Gastrocnemius medialis (tissue), 4 donors: Measurements from ENCODE around the gene UPK3A. TPM values are rescaled to one million over a fixed set of nuclear protein-coding genes. Genes with fewer than 3 reads are reported as not detected.

ENCODE experiments used
- ATAC-seq, 2 donors: fragments of 150-250 bp; one replicate each; pipeline ENCODE4 v1.9.1; 2016
- DNase-seq, 2 donors: peaks; one replicate each; pipeline ENCODE4 v3.0.0-alpha.2; 2019
- H3K27ac ChIP-seq, 4 donors: fragments of 200-600 bp; sonication (generic); 1 replicate in 1 of 4; 2 replicates in 3 of 4; pipeline ENCODE4 v1.5.1; 2016 to 2018; ENCODE audit warnings: mild to moderate bottlenecking in 2 of 4, moderate library complexity in 1 of 4
- H3K27me3 ChIP-seq, 3 donors: fragments of 200-600 bp; sonication (generic) in 2 of 3; 1 replicate in 1 of 3; 2 replicates in 2 of 3; pipeline versions ENCODE4 v1.5.1 to v1.6.0; 2016 to 2019; ENCODE audit warnings: mild to moderate bottlenecking in 1 of 3, moderate library complexity in 1 of 3
- H3K36me3 ChIP-seq, 2 donors: fragments of 200-600 bp; sonication (generic) in 1 of 2; one replicate each; pipeline ENCODE4 v1.5.1; 2017 to 2018
- H3K4me1 ChIP-seq, 2 donors: fragments of 200-600 bp; sonication (generic) in 1 of 2; one replicate each; pipeline ENCODE4 v1.5.1; 2016 to 2017; ENCODE audit warnings: mild to moderate bottlenecking in 2 of 2
- H3K4me3 ChIP-seq, 4 donors: fragments of 200-600 bp; sonication (generic) in 3 of 4; 1 replicate in 1 of 4; 2 replicates in 3 of 4; pipeline ENCODE4 v1.5.1; 2016 to 2019; ENCODE audit warnings: mild to moderate bottlenecking in 2 of 4
- H3K9me3 ChIP-seq, 3 donors: fragments of 200-600 bp; sonication (generic) in 2 of 3; 1 replicate in 1 of 3; 2 replicates in 2 of 3; pipeline ENCODE4 v1.5.1; 2016 to 2019
- CTCF ChIP-seq, 5 experiments: fragments of 450-650 bp in 3 of 5; fragments of 200-600 bp in 2 of 5; sonication (generic) in 2 of 5; IDR thresholded peaks in 4 of 5; conservative IDR thresholded peaks in 1 of 5; 1 replicate in 4 of 5; 2 replicates in 1 of 5; pipeline ENCODE4 v1.5.1; 2016 to 2019; ENCODE audit warnings: antibody characterized with exemption in 5 of 5, mild to moderate bottlenecking in 3 of 5, moderate library complexity in 3 of 5
- POLR2A ChIP-seq, 2 donors: fragments of 450-650 bp; IDR thresholded peaks; one replicate each; pipeline ENCODE4 v1.6.1; 2017; ENCODE audit warnings: antibody characterized with exemption in 2 of 2, mild to moderate bottlenecking in 2 of 2, moderate library complexity in 2 of 2
- in situ Hi-C, 4 donors: fragments of 200-750 bp; cut with MboI; loops; one replicate each; pipeline versions ENCODE4 v1.15.0 to v1.8.0; 2017; ENCODE audit warnings: low sequenced_read_pairs in 4 of 4
- intact Hi-C: fragments of 100-400 bp; cut with DNase I; formaldehyde crosslinking; loops from one replicate; pipeline ENCODE4 v1.15.1; 2023; ENCODE audit warnings: low total_unique reads
- total RNA-seq, 4 donors: library from RNA; depleted of rRNA; stranded (reverse); fragments of >200 nt; gene quantifications; one replicate each; pipeline versions ENCODE4 v1.1.0 to v1.2.3, GENCODE V29; 2016

UPK3A gene
- total RNA-seq, 4 donors from 2014 or later, result 0.70 to 6.4 (median 2.1) TPM

- intact Hi-C loops, result loop anchor here (2.0 kb wide), 1 partner anchor 43 kb away; no protein-coding TSS in a partner anchor
- H3K9me3 ChIP-seq, result no peaks in the 10 kb centered on the region
- TF ChIP-seq POLR2A (IDR thresholded peaks at IDR 0.05) (no peak), CTCF (IDR thresholded peaks at IDR 0.05 in 4 of 5, conservative IDR thresholded peaks at IDR 0.05 in 1 of 5) (no peak)
- H3K4me3 ChIP-seq, result no peak overlapping the region
- peaks cover 71 to 80% of the 10 kb centered on the region in 2 donors for H3K4me1 ChIP-seq
- in situ Hi-C loops, result no loop called here
- H3K36me3 ChIP-seq, result peaks cover 0 to 14% of the 10 kb centered on the region in 2 donors
- H3K27me3 ChIP-seq, result no peaks in the 10 kb centered on the region
- H3K27ac ChIP-seq, result peak overlapping the region; percentile 88 to 91 (median 90)
- peak; percentile 19 to 22 for ATAC-seq
- DNase-seq, result peak; percentile 36 to 48
Observed at GRCh38 chr22:45334068-45334467, 49.3 kb downstream of the UPK3A start.

- Histone ChIP-seq H3K27me3 (no peaks in the 10 kb centered on the region), H3K4me1 (peaks cover 71 to 78% of the 10 kb centered on the region in 2 donors), H3K36me3 (peaks cover 0 to 14% of the 10 kb centered on the region in 2 donors), H3K27ac (peak overlapping the region; percentile 88 to 91 (median 90)), H3K4me3 (no peak overlapping the region), H3K9me3 (no peaks in the 10 kb centered on the region)
- peak; percentile 11 to 19 for ATAC-seq
- DNase-seq, result no peak
- no peak for TF ChIP-seq POLR2A (IDR thresholded peaks at IDR 0.05)
- no peak for TF ChIP-seq CTCF (IDR thresholded peaks at IDR 0.05 in 4 of 5, conservative IDR thresholded peaks at IDR 0.05 in 1 of 5)
- intact Hi-C loops (loop anchor here (2.0 kb wide), 1 partner anchor 44 kb away; no protein-coding TSS in a partner anchor), in situ Hi-C loops (no loop called here)
Observed at GRCh38 chr22:45334528-45334927, 49.8 kb downstream of the UPK3A start.

DNA sequence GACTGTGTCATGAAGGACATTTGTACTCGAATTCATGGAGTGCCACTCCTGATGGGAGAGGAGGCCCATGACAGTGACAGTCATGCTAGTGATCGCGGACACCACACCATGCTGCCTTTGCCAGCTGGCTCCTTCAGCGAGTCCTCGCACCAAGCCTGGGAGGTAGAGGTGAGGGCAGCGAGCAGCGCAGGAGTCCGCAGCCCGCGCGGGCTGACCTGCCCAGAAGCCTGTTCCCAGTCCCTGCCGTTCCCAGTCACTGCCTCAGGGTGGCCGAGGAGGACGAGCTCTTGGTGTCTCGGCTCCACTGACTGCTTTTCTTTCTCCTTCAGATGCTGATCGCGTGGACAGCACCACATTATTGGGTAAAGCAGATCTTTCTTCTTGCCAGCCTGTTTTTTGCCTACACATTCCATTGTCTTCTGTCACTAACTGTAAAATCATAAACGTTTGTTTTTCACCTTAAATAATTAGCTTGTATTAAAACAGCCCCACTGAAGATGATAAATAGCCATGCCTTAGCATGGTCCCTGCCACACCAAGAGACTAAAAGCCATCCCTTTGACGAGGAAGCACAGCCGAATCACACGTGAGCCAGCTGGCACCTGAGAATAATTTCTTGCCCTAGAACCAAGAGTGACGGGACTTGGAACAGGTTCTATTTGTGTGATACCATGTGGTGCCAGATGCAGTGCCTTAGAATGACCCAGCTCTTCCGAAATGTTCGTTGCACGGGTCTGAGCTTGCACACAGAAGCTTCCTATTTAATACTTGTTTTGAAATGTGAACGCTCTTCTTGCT is 50.5 kb downstream of the UPK3A start:
- Histone ChIP-seq H3K27ac (peak overlapping the region; percentile 88 to 91 (median 90)), H3K36me3 (peaks cover 0 to 20% of the 10 kb centered on the region in 2 donors), H3K4me3 (no peak overlapping the region), H3K9me3 (no peaks in the 10 kb centered on the region), H3K27me3 (no peaks in the 10 kb centered on the region), H3K4me1 (peaks cover 68 to 71% of the 10 kb centered on the region in 2 donors)
- DNase-seq, result peak; percentile 64 to 95
- intact Hi-C loops, result loop anchor here (2.0 kb wide), 1 partner anchor 44 kb away; no protein-coding TSS in a partner anchor
- TF ChIP-seq POLR2A (IDR thresholded peaks at IDR 0.05), result peak; percentile 24 to 42
- peak; percentile 49 to 67 (median 54) for TF ChIP-seq CTCF (IDR thresholded peaks at IDR 0.05 in 4 of 5, conservative IDR thresholded peaks at IDR 0.05 in 1 of 5)
- ATAC-seq, result peak; percentile 64 to 68
- in situ Hi-C loops, result no loop called here

DNA sequence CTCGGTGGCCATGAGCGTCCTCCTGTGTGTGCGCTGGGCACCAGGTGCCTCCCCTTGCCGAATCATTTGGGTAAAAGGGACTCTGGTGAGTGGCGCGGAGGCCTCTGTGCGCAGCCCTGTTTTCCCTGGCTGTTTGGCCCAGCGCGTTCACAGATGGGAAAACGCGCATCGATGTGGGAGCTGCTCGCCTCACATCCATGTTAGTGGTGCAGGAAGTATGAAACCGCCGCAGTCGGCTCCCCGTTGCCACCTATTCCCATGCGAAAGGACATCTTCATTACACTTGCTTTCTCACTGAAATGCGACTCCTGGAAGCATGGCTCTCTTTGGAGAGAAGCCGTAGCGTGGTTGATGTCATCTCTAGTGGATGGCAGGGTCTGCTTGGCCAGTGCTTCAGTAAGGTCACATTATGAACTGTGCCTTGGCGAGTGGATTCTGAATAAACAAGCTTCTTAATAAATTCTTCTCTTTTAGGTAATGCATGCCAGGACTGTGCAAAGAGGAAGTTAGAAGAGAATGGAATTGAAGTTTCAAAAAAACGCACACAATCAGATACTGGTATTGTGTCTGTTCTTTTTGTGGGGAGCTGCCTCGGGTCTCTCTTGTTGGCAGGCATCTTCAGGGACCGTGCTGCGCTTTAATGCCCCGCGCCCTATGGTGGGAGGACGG is 51.2 kb downstream of the UPK3A start:
- Histone ChIP-seq H3K36me3 (peaks cover 0 to 20% of the 10 kb centered on the region in 2 donors), H3K4me1 (peaks cover 63 to 70% of the 10 kb centered on the region in 2 donors), H3K4me3 (no peak overlapping the region), H3K27ac (peak overlapping the region; percentile 88 to 91 (median 90)), H3K9me3 (no peaks in the 10 kb centered on the region), H3K27me3 (no peaks in the 10 kb centered on the region)
- ATAC-seq (no peak), DNase-seq (no peak)
- intact Hi-C loops (loop anchor here (2.0 kb wide), 2 partner anchors 45 to 65 kb away; no protein-coding TSS in a partner anchor), in situ Hi-C loops (no loop called here)
- TF ChIP-seq POLR2A (IDR thresholded peaks at IDR 0.05), result no peak
- no peak for TF ChIP-seq CTCF (IDR thresholded peaks at IDR 0.05 in 4 of 5, conservative IDR thresholded peaks at IDR 0.05 in 1 of 5)
